ENCODE data around the gene SLC15A3. TPM values are rescaled to one million over a fixed set of nuclear protein-coding genes. Genes with fewer than 3 reads are reported as not detected.
A peak's percentile ranks its signal among the peaks of the same experiment; 100 is the strongest.

SLC15A3 gene
- total and polyA plus RNA-seq, 2 donors from 2014 or later = 26.6 to 27.0 TPM

DNA sequence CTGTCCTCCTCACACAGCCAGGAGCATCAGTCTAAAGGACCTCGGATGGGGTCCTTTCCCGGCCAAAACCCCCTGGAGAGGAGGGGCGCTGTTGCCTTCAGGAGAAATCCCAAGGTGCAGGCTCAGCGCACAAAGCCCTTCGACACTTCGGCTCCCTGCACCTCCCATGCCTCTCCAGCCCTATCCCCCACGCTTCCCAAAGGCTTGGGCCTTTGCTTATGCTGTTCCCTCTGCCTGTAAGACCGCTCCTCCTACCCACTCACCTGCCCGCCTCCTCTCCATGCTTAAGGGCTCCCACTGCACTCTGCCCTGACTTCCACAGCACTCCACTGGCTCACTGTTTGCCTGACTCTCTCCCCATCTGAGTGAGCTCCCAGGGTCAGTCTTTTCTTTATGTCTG, 13.5 kb downstream of the SLC15A3 start:
- Histone ChIP-seq H3K27ac (ENCODE audit: low read depth in 2 of 2, low read length in 2 of 2) (no peak overlapping the region), H3K4me3 (ENCODE audit: low read length in 3 of 3) (no peak overlapping the region), H3K4me1 (ENCODE audit: control insufficient read depth in 2 of 3, insufficient read depth in 2 of 3, low read depth in 1 of 3, low read length in 3 of 3) (no peaks in the 10 kb centered on the region), H3K27me3 (ENCODE audit: control insufficient read depth, insufficient read depth, low read length) (no peaks in the 10 kb centered on the region), H3K9me3 (ENCODE audit: control insufficient read depth in 2 of 3, insufficient read depth in 1 of 3, low read length in 3 of 3) (no peaks in the 10 kb centered on the region), H3K36me3 (ENCODE audit: control insufficient read depth in 2 of 3, insufficient read depth in 3 of 3, low read length in 3 of 3) (no peaks in the 10 kb centered on the region), H3K9ac (ENCODE audit: low read length in 3 of 3) (no peak overlapping the region)
- DNase-seq (no peak), FAIRE-seq (no peak)
- intact Hi-C loops (cut with DNase I) = no loop called here
- TF ChIP-seq CTCF (IDR thresholded peaks at IDR 0.05; ENCODE audit: borderline replicate concordance, extremely low read depth, insufficient read depth) = no peak

DNA sequence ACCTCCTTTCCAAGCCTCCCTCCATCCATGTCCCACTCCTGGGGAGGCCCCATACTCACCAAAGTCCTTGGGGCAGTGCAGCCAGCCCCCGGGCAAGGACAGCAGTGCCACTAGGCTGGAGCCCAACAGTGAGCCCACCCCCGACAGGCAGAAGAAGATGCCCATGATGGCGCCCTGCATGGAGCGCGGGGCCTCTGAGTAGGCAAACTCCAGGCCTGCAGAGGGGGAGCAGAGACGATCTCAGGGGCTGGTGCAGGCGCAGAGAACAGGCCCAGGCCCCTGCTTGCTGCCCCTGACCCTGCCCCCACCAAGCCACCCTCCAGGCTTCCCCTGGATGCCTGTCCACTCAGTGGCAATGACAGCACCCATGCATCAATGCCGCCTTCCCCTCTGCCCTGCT, 14.2 kb downstream of the SLC15A3 start:
- DNase-seq = no peak
- Histone ChIP-seq H3K9me3 (ENCODE audit: control insufficient read depth in 2 of 3, insufficient read depth in 1 of 3, low read length in 3 of 3) (no peaks in the 10 kb centered on the region), H3K4me3 (ENCODE audit: low read length in 3 of 3) (no peak overlapping the region), H3K27ac (ENCODE audit: low read depth in 2 of 2, low read length in 2 of 2) (no peak overlapping the region), H3K4me1 (ENCODE audit: control insufficient read depth in 2 of 3, insufficient read depth in 2 of 3, low read depth in 1 of 3, low read length in 3 of 3) (no peaks in the 10 kb centered on the region), H3K27me3 (ENCODE audit: control insufficient read depth, insufficient read depth, low read length) (no peaks in the 10 kb centered on the region), H3K9ac (ENCODE audit: low read length in 3 of 3) (no peak overlapping the region), H3K36me3 (ENCODE audit: control insufficient read depth in 2 of 3, insufficient read depth in 3 of 3, low read length in 3 of 3) (no peaks in the 10 kb centered on the region)
- no peak for FAIRE-seq
- intact Hi-C loops (cut with DNase I) = no loop called here
- no peak for TF ChIP-seq CTCF (IDR thresholded peaks at IDR 0.05; ENCODE audit: borderline replicate concordance, extremely low read depth, insufficient read depth)

GRCh38 chr11:60937144-60937527, 14.8 kb downstream of the SLC15A3 start:
- Histone ChIP-seq H3K9ac (ENCODE audit: low read length in 3 of 3) (no peak overlapping the region), H3K27me3 (ENCODE audit: control insufficient read depth, insufficient read depth, low read length) (no peaks in the 10 kb centered on the region), H3K4me1 (ENCODE audit: control insufficient read depth in 2 of 3, insufficient read depth in 2 of 3, low read depth in 1 of 3, low read length in 3 of 3) (no peaks in the 10 kb centered on the region), H3K4me3 (ENCODE audit: low read length in 3 of 3) (no peak overlapping the region), H3K36me3 (ENCODE audit: control insufficient read depth in 2 of 3, insufficient read depth in 3 of 3, low read length in 3 of 3) (no peaks in the 10 kb centered on the region), H3K27ac (ENCODE audit: low read depth in 2 of 2, low read length in 2 of 2) (peak overlapping the region in 1 of 2 donors; percentile 28), H3K9me3 (ENCODE audit: control insufficient read depth in 2 of 3, insufficient read depth in 1 of 3, low read length in 3 of 3) (no peaks in the 10 kb centered on the region)
- intact Hi-C loops (cut with DNase I) = no loop called here
- no peak for TF ChIP-seq CTCF (IDR thresholded peaks at IDR 0.05; ENCODE audit: borderline replicate concordance, extremely low read depth, insufficient read depth)
- FAIRE-seq (no peak), DNase-seq (peak in 1 of 5 donors; percentile 21)

DNA sequence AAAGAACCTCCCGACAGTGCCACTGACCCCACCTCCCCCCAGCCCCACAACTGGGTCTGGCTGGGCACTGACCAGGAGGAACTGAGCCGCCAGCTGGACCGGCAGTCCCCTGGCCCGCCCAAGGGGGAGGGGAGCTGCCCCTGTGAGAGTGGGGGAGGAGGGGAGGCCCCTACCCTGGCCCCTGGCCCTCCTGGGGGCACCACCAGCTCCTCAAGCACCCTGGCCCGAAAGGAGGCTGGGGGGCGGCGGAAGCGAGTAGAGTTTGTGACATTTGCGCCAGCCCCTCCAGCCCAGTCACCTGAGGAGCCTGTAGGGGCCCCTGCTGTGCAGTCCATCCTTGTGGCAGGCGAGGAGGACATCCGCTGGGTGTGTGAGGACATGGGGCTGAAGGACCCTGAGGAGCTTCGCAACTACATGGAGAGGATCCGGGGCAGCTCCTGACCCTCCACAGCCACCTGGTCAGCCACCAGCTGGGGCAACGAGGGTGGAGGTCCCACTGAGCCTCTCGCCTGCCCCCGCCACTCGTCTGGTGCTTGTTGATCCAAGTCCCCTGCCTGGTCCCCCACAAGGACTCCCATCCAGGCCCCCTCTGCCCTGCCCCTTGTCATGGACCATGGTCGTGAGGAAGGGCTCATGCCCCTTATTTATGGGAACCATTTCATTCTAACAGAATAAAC, 15.4 kb downstream of the SLC15A3 start:
- DNase-seq (no peak), FAIRE-seq (no peak)
- Histone ChIP-seq H3K9me3 (ENCODE audit: control insufficient read depth in 2 of 3, insufficient read depth in 1 of 3, low read length in 3 of 3) (no peaks in the 10 kb centered on the region), H3K27ac (ENCODE audit: low read depth in 2 of 2, low read length in 2 of 2) (peak overlapping the region in 1 of 2 donors; percentile 28), H3K27me3 (ENCODE audit: control insufficient read depth, insufficient read depth, low read length) (no peaks in the 10 kb centered on the region), H3K9ac (ENCODE audit: low read length in 3 of 3) (no peak overlapping the region), H3K4me3 (ENCODE audit: low read length in 3 of 3) (no peak overlapping the region), H3K4me1 (ENCODE audit: control insufficient read depth in 2 of 3, insufficient read depth in 2 of 3, low read depth in 1 of 3, low read length in 3 of 3) (no peaks in the 10 kb centered on the region), H3K36me3 (ENCODE audit: control insufficient read depth in 2 of 3, insufficient read depth in 3 of 3, low read length in 3 of 3) (no peaks in the 10 kb centered on the region)
- no peak for TF ChIP-seq CTCF (IDR thresholded peaks at IDR 0.05; ENCODE audit: borderline replicate concordance, extremely low read depth, insufficient read depth)
- intact Hi-C loops (cut with DNase I) = no loop called here

Data from kidney (tissue), 14 donors.